Measurements from ENCODE around the gene DCAF4.

DNA sequence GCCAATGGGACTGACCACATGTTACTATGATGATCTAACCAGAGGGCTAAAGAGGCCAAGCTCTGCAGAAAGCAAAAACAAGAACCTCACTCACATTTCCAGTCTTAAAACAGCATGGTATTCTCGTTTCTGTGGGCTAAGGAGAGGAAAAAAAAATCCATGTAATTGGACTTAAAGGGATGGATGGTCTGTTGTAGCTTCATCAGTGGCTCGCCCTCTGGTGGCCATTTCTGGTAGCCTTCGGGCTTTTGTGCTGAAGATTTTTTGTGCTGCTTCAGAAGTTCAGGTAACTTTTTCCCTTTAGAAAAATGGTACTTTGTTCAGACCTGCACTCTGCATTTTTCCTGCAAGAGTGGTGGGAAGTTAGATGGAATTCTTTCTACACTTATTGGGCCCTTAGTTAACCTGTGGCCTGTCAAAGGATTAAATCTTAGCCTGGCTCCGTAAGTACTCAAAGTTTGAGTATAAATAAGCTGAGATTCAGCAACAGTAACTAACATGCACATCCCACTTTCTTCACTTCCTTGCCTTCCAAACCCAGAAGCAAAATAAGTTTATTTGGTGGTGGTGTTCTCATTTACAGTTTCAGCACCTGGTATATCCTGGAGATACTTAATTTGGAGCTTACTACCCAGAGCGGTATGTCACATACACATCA is 22.3 kb downstream of the DCAF4 start:
- TF ChIP-seq, protein P1, sequence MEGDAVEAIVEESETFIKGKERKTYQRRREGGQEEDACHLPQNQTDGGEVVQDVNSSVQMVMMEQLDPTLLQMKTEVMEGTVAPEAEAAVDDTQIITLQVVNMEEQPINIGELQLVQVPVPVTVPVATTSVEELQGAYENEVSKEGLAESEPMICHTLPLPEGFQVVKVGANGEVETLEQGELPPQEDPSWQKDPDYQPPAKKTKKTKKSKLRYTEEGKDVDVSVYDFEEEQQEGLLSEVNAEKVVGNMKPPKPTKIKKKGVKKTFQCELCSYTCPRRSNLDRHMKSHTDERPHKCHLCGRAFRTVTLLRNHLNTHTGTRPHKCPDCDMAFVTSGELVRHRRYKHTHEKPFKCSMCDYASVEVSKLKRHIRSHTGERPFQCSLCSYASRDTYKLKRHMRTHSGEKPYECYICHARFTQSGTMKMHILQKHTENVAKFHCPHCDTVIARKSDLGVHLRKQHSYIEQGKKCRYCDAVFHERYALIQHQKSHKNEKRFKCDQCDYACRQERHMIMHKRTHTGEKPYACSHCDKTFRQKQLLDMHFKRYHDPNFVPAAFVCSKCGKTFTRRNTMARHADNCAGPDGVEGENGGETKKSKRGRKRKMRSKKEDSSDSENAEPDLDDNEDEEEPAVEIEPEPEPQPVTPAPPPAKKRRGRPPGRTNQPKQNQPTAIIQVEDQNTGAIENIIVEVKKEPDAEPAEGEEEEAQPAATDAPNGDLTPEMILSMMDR (IDR thresholded peaks at IDR 0.05), result peak; percentile 72 to 88 (median 84)
- TF ChIP-seq POLR2A (IDR thresholded peaks at IDR 0.05), result no peak
